Skin epidermis (tissue), 12 donors: ENCODE data around the gene MAML3.

ENCODE experiments used
- H3K27ac ChIP-seq, 21 experiments: fragments of 200-600 bp; sonication (generic) in 11 of 21; one replicate each; pipeline ENCODE4 v1.5.0; 2020; ENCODE audit warnings: mild to moderate bottlenecking in 3 of 21, inconsistent platforms in 2 of 21, moderate library complexity in 2 of 21
- H3K4me3 ChIP-seq, 7 experiments: fragments of 200-600 bp; sonication (generic) in 2 of 7; one replicate each; pipeline ENCODE4 v1.5.0; 2020; ENCODE audit warnings: inconsistent platforms in 2 of 7, mild to moderate bottlenecking in 2 of 7, moderate library complexity in 1 of 7

MAML3 gene

DNA sequence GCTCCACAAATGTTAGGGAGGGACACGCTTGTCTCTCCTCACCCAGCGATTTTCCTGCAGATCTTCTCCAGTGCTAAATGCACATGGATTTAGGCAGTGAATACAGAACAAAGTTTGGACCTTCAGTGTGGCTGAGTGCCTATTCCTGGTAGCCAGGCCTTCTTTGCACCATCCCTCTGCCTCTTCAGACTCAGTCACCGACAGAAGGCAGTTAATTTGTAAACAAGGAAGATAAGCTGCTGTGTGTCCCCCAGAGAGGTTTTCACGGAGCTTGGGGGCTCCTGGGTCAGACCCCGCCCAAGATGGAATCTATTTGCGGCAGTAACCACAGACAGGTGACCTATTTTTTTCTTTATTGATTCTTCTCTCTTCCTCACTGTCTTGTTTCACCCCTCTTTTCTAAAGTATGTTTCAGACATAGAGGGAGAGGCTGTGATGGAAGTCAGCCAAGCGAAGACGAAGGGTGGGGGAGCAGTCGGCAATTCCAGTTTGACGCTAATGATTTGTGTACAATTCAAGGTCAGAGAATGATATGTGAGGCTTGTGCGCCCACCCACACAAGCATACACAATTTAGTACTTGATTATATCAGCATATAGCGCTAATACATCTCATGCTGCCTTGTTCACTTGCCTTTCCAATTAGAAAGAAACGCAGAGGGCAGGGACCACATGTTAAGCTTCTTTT, 287.6 kb downstream of the MAML3 start:
- H3K4me3 ChIP-seq: no peak overlapping the region
- no peak overlapping the region for H3K27ac ChIP-seq

DNA sequence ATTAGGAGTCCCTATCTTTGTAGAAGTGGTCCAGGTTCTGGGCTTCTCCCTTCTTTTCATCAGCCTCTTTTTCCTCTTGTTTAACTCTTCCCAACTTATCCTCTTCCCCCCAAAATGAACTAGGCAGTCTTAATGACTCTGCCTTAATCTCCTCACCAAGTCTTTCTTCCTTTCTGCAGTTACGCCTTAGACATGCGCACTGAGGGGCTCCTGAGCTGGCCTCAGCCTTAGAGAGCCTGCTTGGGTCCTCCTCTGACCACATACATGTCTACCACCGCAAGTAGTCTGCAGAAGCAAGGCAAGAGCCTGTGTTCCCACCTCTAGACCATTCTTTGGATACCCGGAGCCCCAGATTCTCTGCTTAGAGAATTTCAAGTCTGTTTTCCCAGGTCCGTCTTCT, 288.4 kb downstream of the MAML3 start:
- no peak overlapping the region for H3K4me3 ChIP-seq
- H3K27ac ChIP-seq: no peak overlapping the region

DNA sequence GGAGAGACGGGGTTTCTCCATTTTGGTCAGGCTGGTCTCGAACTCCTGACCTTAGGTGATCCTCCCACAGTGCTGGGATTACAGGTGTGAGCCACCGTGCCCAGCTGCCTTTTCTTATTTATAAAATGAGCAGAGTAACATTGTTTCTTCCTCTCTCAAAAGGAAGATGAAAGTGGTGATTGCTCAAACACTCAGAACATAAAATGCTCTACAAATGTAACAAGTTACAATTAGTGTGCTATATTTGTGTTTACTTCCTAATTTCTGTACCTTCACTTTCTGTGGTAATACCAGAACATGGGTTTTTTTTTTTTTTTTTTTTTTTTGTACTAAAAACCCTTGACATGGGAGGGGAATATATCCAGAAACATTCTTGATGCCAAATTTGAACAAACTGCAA, 290.5 kb downstream of the MAML3 start:
- H3K27ac ChIP-seq: no peak overlapping the region
- H3K4me3 ChIP-seq: no peak overlapping the region

DNA sequence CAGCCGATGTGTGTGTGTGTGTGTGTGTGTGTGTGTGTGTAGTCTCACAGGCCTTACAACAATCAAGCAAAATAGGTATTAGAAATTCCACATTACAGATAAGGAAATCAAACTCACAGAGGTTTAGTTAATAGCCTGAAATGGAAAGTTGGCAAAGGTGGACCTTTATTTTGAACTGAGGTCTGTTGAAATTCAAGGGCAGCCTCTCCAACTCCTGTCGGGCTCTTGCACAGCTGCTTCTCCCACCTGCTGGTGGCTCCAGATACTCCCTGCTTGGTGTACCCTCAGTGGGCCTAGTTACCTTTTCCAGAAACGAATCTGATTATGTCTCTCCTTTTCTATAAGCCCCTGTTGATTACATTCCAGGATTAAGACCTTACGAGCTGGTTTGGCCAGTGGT, 292.5 kb downstream of the MAML3 start:
- H3K4me3 ChIP-seq: no peak overlapping the region
- no peak overlapping the region for H3K27ac ChIP-seq

- no peak overlapping the region for H3K27ac ChIP-seq
- no peak overlapping the region for H3K4me3 ChIP-seq
Measured at GRCh38 chr4:139860435-139861024, 293.5 kb downstream of the MAML3 start.

GRCh38 chr4:139859876-139860275, 294.1 kb downstream of the MAML3 start:
- H3K4me3 ChIP-seq: no peak overlapping the region
- no peak overlapping the region for H3K27ac ChIP-seq

DNA sequence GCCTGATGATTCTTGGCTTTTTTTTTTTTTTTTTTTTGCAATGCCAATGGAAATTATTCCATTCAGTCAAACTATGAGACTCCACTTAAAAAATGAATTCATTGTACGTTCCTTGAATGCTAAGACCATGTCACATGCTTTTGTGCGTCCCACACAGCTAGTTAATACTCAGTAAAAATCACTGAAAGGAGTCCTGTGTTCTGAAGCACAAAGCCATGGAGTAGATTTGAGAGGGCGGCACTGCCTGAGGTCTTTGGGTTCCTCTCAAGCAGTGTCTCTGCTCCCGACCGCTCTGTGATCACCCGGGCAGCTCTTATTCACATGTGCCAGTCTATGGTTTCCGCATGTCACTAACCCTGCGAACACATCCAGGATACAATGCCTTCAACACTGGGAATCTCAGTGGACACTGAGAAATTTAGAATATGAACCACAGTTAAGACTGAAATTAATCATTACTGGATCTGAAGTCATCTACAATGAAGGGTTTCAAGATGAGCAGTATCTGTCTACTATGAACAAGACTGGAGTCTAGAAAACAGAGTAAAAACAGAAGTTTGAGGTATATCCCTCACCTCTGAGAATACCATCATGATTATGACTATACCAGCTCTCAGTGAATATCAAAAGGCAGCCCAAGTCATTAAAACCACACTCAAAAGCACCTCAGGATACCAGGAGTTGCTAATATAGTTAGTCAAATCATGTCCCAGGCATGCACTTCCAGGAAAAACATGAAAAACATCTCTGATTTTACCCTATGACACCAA, 295.4 kb downstream of the MAML3 start:
- H3K27ac ChIP-seq: peak overlapping the region in 1 of 21 experiments; percentile 8
- H3K4me3 ChIP-seq: no peak overlapping the region

DNA sequence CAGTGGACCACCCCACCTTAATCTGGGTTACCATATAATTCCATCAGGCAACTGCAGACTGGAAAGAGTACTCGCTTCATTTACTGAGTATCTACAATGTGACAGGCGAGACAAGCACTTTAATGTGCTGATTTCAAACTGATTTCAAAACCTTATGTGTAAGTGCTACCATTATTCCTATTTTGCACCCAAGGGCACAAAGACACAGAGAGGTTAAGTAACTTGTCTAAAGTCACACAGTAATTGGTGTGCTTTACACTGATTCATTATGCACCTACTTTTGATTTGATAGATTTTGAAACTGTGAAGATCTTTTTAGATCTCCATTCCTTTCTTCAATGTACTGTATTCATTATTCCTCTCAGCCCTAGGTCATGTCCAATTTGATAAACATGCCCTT, 296.0 kb downstream of the MAML3 start:
- Histone ChIP-seq H3K27ac (no peak overlapping the region), H3K4me3 (no peak overlapping the region)

DNA sequence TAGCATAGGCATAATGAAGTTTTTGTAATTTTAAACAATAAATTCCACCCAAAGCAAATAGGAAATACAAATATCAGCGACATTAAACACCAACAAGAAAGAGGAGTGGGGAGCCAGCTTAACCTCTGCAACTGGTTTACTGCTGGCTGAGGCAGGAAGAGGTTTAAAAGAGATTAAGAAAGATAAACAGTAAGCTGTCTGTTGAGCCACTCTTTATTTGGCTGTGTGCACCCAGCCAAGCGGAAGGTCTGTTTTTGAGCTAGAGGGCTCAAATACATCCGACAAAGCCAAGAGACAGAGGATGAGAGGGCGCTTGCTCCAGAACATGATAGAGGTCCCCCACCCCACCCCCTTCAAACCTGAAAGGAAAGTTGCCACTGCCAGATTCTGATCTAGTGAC, 297.0 kb downstream of the MAML3 start:
- Histone ChIP-seq H3K4me3 (no peak overlapping the region), H3K27ac (no peak overlapping the region)

- Histone ChIP-seq H3K4me3 (no peak overlapping the region), H3K27ac (no peak overlapping the region)
Measured at GRCh38 chr4:139854668-139855403, 299.1 kb downstream of the MAML3 start.

DNA sequence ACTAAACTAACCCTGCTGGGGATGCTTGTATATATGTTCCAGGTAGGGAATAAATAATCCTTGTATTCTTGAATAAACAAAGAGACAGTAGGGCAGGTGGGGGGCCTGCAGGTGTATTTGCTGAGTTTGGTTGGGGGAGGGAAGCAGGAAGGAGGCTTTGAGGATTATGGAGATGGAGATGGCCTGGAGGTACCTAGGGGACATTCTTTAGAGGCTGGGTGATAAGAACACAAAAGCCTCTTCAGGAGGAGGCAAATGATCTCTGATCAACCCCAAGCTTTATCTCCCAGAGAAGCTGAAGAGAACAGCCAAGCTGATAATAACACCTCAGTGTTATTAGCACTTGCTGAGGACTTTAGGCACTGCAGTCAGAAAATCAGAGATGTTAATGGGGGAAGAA, 300.7 kb downstream of the MAML3 start:
- H3K27ac ChIP-seq: no peak overlapping the region
- H3K4me3 ChIP-seq: no peak overlapping the region

DNA sequence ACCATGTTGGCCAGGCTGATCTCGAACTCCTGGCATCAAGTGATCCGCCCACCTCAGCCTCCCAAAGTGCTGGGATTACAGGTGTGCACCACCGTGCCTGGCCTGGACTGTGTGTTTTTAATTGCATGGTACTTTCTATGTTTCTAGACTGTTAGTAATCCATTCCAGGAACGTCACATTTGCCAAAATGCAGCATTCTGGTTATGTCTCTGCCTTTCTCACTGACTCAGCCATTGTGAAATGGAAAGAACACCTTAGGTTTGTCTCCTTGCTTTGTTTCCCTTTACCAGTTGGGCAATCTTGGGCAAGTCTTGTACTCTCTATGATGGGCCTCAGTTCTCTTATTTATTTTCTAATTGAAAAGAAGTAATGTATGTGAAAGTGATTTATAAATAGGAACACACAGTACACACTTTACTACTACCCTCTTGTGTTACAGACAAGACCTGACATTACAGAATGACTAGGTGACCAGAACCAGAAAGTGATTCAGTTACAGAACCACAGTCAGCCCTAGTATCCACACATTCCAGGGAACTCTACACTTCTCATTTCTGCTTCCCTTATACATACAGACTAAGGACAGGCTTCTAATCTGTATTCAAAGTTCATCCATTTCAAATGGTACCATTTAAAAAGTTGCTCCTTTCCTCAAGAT, 301.2 kb downstream of the MAML3 start:
- Histone ChIP-seq H3K27ac (no peak overlapping the region), H3K4me3 (no peak overlapping the region)

GRCh38 chr4:139851639-139852038, 302.3 kb downstream of the MAML3 start:
- Histone ChIP-seq H3K4me3 (no peak overlapping the region), H3K27ac (no peak overlapping the region)

- Histone ChIP-seq H3K4me3 (no peak overlapping the region), H3K27ac (no peak overlapping the region)
Measured at GRCh38 chr4:139851133-139851532, 302.9 kb downstream of the MAML3 start.

GRCh38 chr4:139849219-139849618, 304.8 kb downstream of the MAML3 start:
- Histone ChIP-seq H3K27ac (no peak overlapping the region), H3K4me3 (no peak overlapping the region)

GRCh38 chr4:139848028-139848427, 306.0 kb downstream of the MAML3 start:
- H3K27ac ChIP-seq: no peak overlapping the region
- no peak overlapping the region for H3K4me3 ChIP-seq

DNA sequence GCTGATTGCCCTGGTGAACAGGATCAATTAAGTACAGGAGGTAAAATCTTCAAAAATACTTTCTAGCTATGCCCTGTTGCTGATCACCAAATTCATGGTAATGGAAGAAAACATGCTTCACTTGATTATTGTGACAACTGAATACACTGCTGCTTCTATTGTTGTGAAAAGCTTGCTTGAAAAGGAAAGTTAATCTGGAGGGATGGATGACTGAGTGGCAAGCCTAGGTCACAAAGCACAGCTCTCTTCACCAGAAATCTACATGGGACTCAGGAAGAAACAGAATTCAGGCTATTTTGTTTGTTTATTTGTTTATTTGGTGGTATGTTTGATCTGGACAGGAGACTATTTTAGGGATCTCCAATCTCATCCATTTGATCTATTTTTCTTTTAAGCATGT, 306.4 kb downstream of the MAML3 start:
- no peak overlapping the region for H3K4me3 ChIP-seq
- H3K27ac ChIP-seq: no peak overlapping the region

DNA sequence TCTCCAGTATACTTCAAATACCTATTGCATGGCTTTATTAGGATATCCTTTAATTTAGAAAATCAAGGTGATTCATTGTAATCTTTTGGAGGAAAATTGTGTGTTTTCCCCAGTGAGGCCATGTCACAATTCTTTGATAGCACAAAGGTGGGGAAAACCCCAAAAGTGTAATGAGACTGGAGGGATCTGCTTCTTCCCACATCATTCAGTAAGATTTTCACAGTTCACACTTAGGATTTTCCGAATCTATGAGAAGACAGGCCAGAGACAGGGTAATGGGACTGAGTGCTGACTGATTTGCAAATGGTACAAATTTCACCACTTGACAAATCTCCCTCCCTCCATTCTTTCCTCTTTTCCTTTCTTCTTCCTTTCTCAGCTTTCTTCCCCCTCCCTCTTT, 307.2 kb downstream of the MAML3 start:
- Histone ChIP-seq H3K4me3 (no peak overlapping the region), H3K27ac (no peak overlapping the region)

GRCh38 chr4:139845453-139846093, 308.4 kb downstream of the MAML3 start:
- H3K4me3 ChIP-seq: no peak overlapping the region
- H3K27ac ChIP-seq: no peak overlapping the region
